GM19193 (cell line): ENCODE results near the gene TMEM215.

Experiments used
- POLR2A ChIP-seq: IDR thresholded peaks from 4 replicates; pipeline ENCODE4 v1.6.1; 2011; ENCODE audit not compliant: insufficient read depth, insufficient read length; ENCODE audit errors: extremely low read depth

The TMEM215 gene

GRCh38 chr9:32811246-32811645 lies 27.9 kb downstream of the TMEM215 start:
- TF ChIP-seq POLR2A, result no peak

GRCh38 chr9:32820322-32820721 lies 37.0 kb downstream of the TMEM215 start:
- no peak for TF ChIP-seq POLR2A

- no peak for TF ChIP-seq POLR2A
Observed at GRCh38 chr9:32823101-32823500, 39.8 kb downstream of the TMEM215 start.

- no peak for TF ChIP-seq POLR2A
Observed at GRCh38 chr9:32823551-32823950, 40.2 kb downstream of the TMEM215 start.

GRCh38 chr9:32825203-32825602 lies 41.9 kb downstream of the TMEM215 start:
- no peak for TF ChIP-seq POLR2A

GRCh38 chr9:32828861-32829260 lies 45.5 kb downstream of the TMEM215 start:
- no peak for TF ChIP-seq POLR2A

GRCh38 chr9:32832346-32832745 lies 49.0 kb downstream of the TMEM215 start:
- no peak for TF ChIP-seq POLR2A
